GM18498 (cell line): Measurements from ENCODE around the gene NRIP2.

ENCODE experiments used
- ATAC-seq: cut with Tn5 transposase; IDR thresholded peaks from one replicate; pipeline ENCODE4 v1.9.1; 2021; ENCODE audit warnings: mild to moderate bottlenecking, moderate library complexity; ENCODE audit not compliant: unreplicated experiment

Gene NRIP2

DNA sequence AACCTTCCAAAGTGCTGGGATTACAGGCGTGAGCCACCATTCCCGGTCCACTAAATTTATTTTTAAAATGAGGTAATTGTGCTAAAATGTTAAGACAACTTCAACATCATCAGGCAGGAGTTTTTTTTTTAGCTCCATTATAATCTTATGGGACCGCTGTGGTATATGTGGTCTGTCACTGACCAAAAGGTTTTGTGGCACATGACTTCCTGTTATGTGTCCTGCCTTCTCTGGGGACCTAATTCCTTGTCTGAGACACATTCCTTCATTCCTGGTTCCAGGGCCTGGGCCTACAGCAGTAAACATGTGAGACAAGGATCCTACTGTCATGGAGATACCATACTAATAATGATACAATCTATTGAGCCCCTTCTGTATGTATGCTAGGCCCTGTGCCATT, 17.1 kb upstream of the NRIP2 start:
- ATAC-seq, result no peak

DNA sequence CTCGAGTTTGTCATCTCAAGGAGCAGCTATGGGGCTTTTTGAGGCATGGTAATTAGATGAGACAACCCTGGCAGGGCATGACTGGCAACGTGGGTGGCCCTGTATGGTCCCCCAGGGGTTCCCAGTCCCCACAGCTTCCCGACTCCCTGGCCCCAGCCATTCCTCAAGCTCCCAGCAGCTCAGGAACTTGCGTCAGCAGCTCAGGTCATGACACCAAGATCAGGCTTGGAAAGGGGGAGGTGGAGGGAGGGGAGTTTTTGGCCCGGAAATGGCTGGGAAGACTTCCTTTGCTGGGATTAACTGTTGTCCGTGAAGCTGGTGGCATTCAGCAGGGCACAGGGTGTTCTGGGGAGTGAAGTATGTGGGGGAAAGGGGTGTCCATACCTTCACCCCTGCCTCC, 10.4 kb upstream of the NRIP2 start:
- ATAC-seq, result no peak

GRCh38 chr12:2844786-2845185, 10.0 kb upstream of the NRIP2 start:
- ATAC-seq, result no peak

- ATAC-seq, result no peak
Observed at GRCh38 chr12:2842948-2843347, 8.1 kb upstream of the NRIP2 start.

DNA sequence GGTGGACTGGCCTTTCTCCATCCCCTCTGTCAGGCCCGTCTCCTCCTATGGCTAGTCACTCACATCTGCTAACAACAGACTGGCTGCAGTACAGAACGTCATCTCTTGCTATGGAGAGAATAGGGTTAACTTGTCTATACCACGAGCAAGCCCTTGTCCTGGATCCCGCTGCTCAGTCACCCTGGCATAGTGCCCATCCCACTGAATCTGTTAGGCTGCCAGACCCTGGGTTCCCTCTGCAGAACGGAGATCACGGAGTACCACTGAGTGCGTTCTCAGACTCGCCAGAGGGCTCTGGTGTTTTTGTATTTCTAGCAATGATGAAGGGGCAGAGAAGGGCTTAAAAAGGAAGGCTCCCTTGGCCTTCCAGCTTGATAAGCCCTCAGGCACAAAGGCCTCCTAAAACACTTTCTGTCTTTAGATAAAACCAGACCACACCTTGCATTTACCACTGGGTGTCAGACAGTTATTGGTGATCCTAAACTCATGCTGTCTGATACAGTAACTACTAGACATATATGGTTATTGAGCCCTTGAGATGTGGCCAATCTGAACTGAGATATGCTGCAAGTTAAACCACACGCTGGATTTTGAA, 6.3 kb upstream of the NRIP2 start:
- no peak for ATAC-seq

DNA sequence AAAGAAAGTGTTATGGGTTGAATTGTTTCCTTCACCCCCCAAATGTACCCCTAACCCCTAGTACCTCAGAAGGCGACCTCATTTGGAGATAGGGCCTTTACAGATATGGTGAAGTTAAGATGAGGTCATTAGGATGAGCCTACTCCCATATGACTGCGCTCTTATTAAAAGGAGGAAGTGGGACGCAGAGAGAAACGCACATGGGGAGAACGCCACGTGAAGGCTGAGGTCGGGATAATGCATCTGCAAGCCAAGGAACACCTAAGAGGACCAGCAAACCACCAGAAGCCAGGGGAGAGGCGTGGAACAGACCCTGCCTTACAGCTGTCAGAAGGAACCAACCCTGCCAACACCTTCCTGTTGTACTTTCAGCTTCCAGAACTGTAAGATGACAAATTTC, 1.7 kb upstream of the NRIP2 start:
- ATAC-seq, result no peak

DNA sequence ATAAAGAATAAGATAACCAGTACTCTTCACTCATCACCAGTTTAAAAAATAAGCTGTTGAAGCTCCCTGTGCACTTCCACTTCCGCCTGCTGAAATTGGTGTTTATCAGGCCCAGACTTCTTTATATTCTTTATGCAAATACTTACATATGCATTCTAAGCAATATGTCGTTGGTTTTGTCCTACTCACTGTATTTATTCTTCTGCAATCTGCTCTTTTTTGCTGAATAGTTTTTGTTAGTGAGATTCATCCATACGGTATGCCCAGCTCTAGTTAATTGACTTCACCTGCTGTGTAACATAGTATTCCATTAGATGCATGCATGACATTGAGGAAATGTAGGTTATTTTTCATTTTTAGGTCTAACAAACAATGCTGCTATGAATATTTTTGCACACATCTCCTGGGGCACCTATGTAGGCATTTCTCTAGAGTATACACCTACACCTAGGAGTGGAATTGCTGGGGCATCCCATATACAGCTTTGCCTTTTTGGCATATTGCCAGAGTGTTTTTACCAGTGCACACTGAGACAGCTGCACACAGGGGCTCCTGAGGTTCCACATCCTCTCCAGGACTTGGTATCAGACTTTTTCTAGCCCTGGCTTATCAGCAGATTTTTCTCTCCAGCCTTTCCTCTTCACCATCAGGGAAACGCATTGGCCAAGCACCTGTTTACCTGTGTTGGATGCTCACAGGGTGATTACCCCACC, 1.0 kb upstream of the NRIP2 start:
- no peak for ATAC-seq

DNA sequence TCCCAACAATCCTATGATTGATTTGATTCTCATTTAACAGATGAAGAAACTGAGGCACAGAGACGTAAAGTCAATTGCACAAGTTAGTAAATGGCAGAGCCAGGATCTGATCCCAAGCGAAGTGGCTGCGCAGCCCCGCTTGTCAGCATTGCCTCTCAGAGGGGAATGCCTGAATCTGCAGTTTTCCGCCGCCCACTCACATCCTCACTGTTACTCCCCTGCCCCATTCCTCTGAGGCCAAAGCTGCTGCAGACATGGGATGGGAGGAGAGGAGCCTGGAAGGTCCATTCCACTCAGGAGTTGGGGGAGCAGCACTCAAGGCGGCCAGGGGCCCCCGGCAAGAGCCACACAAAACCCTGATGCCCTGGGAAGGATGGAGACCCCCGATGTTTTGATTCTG, 1.0 kb downstream of the NRIP2 start:
- no peak for ATAC-seq

DNA sequence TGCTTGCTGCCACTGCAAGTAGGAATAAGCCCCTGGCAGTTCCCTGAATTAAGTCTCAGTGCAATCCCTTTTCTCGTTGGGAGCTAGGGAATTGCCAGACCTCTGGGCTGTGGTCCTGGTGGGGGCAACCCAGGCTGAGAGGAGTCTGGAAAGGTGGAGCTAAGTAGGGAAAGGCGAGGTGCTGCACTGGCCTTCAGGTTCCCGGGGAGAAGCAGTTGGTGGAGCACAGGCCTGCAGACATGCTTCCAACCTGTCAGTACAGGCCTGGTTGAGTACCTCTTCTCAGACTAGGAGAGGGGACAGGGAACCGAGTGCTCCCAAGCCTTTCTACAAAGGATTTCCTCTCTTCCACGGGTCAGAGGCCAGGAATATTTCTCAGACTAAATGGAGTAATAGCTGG, 1.5 kb downstream of the NRIP2 start:
- ATAC-seq, result no peak

GRCh38 chr12:2832550-2833127, 2.2 kb downstream of the NRIP2 start:
- no peak for ATAC-seq

GRCh38 chr12:2829275-2829674, 5.6 kb downstream of the NRIP2 start:
- no peak for ATAC-seq

DNA sequence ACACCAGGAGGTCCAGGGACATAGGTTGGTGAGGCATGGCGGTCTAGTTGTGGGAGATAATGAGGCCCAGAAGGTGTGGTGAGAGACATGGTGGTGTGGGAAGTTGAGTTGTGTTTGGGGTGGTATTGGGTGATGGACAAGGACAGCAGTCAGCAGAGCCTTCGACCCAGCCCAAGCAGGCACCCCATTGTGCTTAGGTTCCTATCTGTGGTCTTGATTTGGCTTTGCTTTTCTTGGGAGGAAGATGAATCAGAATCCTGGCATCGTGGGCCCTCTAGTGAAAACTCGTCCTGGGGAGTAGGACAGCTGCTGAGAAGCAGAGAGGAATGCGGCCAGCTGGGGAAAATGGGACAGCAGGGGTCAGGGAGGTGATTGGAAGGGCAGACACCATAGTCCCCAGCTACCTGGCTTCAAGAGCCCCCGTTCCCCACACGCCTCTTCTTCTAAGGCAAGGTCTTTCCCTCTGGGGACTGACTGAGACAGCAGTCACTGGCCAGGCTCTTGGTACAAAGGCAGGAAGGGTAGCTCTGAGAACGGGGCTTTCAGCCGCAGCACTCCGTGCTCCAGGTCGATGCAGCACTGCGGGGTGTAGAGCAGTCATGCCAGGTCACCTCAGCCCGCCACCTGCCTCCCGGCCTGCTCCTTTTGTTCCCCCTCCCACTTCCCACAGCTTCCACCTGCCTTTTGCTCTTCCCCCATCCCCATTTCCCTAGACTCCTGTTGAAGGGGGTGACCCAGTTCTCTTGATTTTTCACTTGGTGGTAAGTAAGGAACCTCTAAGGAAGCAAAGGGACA, 7.9 kb downstream of the NRIP2 start:
- ATAC-seq, result no peak

DNA sequence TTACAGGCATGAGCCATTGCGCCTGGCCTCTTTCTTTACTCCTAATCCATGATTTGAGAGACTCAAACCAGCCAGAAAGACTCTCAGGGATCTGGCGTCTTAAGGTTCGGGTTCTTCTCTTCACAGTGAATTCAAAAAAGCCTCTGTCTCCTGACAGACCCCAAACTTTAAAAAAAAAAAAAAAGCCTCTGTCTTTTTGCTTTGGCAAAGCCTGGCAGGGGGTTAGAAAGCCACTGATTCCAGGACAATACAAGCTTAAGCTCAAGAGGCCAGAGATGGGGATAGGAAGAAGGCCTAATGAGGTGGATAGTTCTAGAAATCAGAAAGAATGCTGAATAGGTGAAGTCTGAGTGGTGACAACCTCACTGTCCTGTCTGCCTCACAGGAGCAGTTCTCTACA, 8.8 kb downstream of the NRIP2 start:
- ATAC-seq, result no peak

DNA sequence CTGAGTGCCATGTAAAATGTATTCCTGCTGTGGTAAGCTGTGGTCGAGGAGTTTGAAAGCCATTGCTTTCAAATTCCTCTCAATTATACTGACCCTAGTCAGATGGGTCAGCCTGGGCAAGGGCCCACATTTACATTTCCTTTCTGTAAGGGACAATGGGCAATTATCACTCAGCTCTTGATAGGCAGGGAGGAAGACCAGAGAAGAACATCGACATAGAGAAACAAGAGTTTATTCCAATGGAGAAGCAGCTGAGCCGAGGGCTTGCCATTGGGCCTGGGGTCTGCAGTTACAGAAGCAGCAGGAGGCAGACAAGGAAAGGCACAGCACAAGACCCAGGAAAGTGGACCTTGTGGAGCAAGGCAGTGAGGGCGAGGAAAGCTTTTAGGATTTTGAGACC, 9.7 kb downstream of the NRIP2 start:
- no peak for ATAC-seq

- no peak for ATAC-seq
Observed at GRCh38 chr12:2824541-2824940, 10.3 kb downstream of the NRIP2 start.

DNA sequence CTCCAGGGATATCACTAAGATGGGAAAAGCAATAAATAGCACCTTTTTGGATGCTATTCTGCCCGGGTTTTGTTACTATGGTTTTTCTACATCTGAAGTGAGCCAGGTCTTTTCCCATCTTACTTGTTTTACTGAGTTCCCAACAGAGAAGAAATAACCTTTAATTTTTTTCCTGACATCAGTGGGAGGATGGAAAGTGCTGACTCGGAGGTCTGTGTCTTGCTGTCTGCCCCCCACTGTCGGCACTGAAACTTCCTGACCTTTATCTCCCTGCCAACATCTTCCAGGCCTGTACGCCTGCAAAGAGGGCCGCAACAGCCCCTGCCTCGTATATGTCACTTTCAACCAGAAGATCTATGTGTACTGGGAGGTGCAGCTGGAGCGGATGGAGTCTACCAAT, 11.4 kb downstream of the NRIP2 start:
- ATAC-seq, result no peak

DNA sequence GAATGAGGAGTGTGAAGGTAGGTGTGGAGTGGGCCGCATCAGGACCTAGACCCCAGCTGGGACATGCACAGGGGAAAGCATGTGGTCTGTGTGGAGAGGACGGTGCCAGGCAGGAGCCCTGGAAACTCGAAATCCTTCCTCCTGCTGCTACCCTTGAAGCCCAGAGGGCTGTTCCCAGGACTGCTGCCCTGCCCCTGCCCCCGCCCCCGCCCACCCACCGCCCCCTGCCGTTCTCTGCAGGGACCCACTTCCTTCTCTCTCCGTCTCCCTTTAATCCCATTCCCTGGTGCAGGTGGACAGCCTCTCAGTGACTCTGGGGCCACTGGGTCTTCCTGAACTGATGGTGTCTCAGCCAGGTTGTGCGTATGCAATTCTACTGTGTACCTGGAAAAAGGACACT, 14.4 kb downstream of the NRIP2 start:
- ATAC-seq, result no peak

- ATAC-seq, result no peak
Observed at GRCh38 chr12:2819810-2820209, 15.0 kb downstream of the NRIP2 start.

DNA sequence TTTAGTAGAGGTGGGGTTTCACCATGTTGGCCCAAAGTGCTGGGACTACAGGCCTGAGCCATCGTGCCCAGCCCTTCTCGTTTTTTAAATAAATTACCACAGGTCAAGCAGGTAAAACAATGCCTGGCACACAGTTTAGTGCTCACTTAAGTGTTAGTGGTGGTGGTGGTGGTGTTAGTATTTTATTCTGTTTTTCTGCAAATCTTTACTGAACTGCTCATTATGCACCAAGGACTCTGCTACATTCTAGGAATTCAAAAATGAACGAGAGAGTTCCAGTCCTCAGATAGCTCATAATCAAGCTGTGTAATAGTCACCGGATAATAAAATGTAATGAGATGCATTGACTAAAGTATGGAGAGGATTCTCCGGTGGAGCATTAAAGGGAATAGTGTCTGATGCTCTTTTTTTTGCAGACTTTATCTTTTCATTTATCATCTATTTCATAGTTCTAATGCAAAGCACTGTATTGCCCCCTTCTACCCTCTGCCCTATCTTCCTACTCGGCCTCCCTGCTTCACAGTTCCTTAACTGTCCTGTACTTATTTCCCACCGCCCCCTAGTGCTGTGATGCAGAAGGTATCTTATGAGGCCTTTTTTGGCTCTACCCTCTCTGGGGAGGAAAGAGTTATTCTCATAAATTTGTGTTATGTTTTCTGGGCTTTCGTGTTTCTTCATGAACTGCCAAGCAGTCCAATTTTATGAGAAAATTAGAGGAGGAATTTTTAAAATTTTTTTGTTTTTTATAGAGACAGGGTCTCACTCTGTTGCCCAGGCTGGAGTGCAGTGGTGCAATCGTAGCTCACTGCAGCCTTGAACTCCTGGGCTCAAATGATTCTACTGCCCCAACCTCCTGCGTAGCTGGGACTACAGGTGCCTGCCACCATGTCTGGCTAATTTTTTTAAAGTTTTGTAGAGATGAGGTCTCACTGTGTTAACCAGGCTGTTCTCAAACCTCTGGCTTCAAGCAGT, 21.3 kb downstream of the NRIP2 start:
- ATAC-seq, result peak; percentile 38

DNA sequence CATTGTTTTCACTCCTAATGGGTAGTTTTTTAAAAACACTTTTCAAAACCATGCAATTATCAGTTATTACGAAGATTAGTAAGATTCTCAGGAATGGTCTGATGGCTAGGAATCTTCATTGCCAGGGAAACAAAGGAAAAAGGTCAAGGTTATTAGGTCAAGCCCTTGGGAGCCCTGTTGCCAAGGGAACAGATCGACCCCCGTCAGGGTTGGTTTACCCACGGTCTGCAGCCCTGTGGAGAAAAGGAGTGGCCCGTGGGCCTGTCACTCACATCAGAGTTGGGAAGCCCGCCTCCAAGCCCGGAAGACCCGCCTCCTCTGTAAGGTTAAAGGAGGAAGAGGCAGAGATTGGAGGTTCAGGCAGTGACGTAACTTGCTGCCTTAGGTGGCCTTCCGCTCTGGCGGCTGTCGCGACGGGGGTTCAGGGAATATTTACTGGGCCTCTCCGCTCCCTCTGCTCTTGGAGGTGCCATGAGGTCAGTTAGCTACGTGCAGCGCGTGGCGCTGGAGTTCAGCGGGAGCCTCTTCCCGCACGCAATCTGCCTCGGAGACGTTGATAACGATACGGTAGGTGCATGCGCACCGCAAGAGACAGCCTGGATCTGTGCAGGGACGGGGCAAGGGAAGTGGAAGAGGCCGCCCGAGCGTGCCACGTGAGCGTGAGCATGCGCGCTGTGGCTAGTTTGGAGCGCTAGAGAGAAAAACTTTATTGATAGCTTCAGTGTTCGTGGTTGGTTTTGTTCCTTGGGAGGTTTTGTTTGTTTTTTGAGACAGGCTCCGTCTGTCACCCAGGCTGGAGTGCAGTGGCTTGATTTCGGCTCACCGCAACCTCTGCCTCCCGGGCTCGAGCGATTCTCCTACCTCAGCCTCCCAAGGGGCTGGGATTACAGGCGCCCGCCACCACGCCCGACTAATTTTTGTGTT, 22.3 kb downstream of the NRIP2 start, which contains the start of gene ITFG2:
TSS of gene ITFG2 (plus strand) at position 379 of the 924 bp plus-strand sequence. CDS start at position 472, 93 bp downstream.
- ATAC-seq, result peak; percentile 94
